WTC11 (cell line): Measurements from ENCODE around the gene AGPS. TPM values are rescaled to one million over a fixed set of nuclear protein-coding genes. Genes with fewer than 3 reads are reported as not detected.

Source experiments
- ATAC-seq: fragments of 200-7000 bp; cut with Tn5 transposase; 2 replicates; pipeline ENCODE4 v1.10.0; 2021; ENCODE audit warnings: mild to moderate bottlenecking, moderate library complexity
- CTCF ChIA-PET: fragments of 300-600 bp; sonication (Branson Sonifier 250); formaldehyde crosslinking; loops from one replicate; lab custom pipeline; 2021; ENCODE audit warnings: antibody characterized with exemption; lab: Charles Lee
- POLR2A ChIA-PET: fragments of 350-600 bp; sonication (Branson Sonifier 250); formaldehyde crosslinking; loops from one replicate; lab custom pipeline; 2021; ENCODE audit warnings: antibody characterized with exemption; lab: Charles Lee
- DNase-seq: peaks from one replicate; pipeline ENCODE4 v3.0.0; 2021; ENCODE audit warnings: low spot score
- H3K27ac Mint-ChIP-seq: 2 replicates; pipeline ENCODE4 v1.8.0; 2021; ENCODE audit warnings: mixed read lengths
- H3K27me3 Mint-ChIP-seq: 2 replicates; pipeline ENCODE4 v1.8.0; 2021; ENCODE audit warnings: low read depth, mild to moderate bottlenecking, moderate library complexity, mixed read lengths
- H3K36me3 Mint-ChIP-seq: 2 replicates; pipeline ENCODE4 v1.8.0; 2021; ENCODE audit warnings: mixed read lengths
- H3K4me1 Mint-ChIP-seq: 2 replicates; pipeline ENCODE4 v1.8.0; 2022; ENCODE audit warnings: mixed read lengths
- H3K4me3 Mint-ChIP-seq: 2 replicates; pipeline ENCODE4 v1.8.0; 2021; ENCODE audit warnings: mild to moderate bottlenecking, moderate library complexity, mixed read lengths
- H3K9me3 Mint-ChIP-seq: 2 replicates; pipeline ENCODE4 v1.8.0; 2021; ENCODE audit warnings: mixed read lengths
- FOXP1 ChIP-seq: sonication (generic); formaldehyde crosslinking; IDR thresholded peaks from 2 replicates; pipeline ENCODE4 v1.8.0; 2022; ENCODE audit warnings: missing genetic modification reagents, mild to moderate bottlenecking, moderate library complexity, borderline replicate concordance
- HMGA2 ChIP-seq: fragments of 250-450 bp; sonication (Bioruptor Pico); IDR thresholded peaks from 2 replicates; pipeline ENCODE4 v1.4.0; 2021; ENCODE audit warnings: mild to moderate bottlenecking, moderate library complexity
- IRF2 ChIP-seq: sonication (generic); formaldehyde crosslinking; IDR thresholded peaks from 2 replicates; pipeline ENCODE4 v1.8.0; 2022; ENCODE audit warnings: low read depth, missing genetic modification reagents, borderline replicate concordance
- JAZF1 ChIP-seq: fragments of 250-450 bp; sonication (Bioruptor Pico); IDR thresholded peaks from 2 replicates; pipeline ENCODE4 v1.9.0; 2021; ENCODE audit warnings: moderate library complexity, mild to moderate bottlenecking, inconsistent platforms
- JUN ChIP-seq: sonication (generic); formaldehyde crosslinking; IDR thresholded peaks from 2 replicates; pipeline ENCODE4 v1.8.0; 2023; ENCODE audit warnings: mild to moderate bottlenecking, missing genetic modification reagents
- KAT7 ChIP-seq: sonication (generic); formaldehyde crosslinking; IDR thresholded peaks from 2 replicates; pipeline ENCODE4 v1.8.1; 2023; ENCODE audit warnings: missing genetic modification reagents, mild to moderate bottlenecking, borderline replicate concordance
- SMAD3 ChIP-seq: sonication (generic); formaldehyde crosslinking; IDR thresholded peaks from 2 replicates; pipeline ENCODE4 v1.8.0; 2022; ENCODE audit warnings: missing genetic modification reagents, mild to moderate bottlenecking, borderline replicate concordance
- TCF7 ChIP-seq: sonication (generic); formaldehyde crosslinking; IDR thresholded peaks from 2 replicates; pipeline ENCODE4 v1.8.0; 2022; ENCODE audit warnings: mild to moderate bottlenecking, low read depth, missing genetic modification reagents, moderate library complexity
- ZBTB21 ChIP-seq: sonication (generic); formaldehyde crosslinking; IDR thresholded peaks from 2 replicates; pipeline ENCODE4 v1.8.1; 2023; ENCODE audit warnings: mild to moderate bottlenecking, missing genetic modification reagents, borderline replicate concordance
- ZNF671 ChIP-seq: fragments of 250-450 bp; sonication (Bioruptor Pico); IDR thresholded peaks from 2 replicates; pipeline ENCODE4 v1.8.0; 2021; ENCODE audit warnings: mild to moderate bottlenecking
- total RNA-seq: library from RNA; stranded (reverse); gene quantifications from 3 replicates; pipeline ENCODE4 v1.2.3, GENCODE V29; 2021
- TF ChIP-seq, protein P1 (sequence below): fragments of 250-450 bp; sonication (Bioruptor Pico); IDR thresholded peaks from 2 replicates; pipeline ENCODE4 v1.9.0; 2021; ENCODE audit warnings: mild to moderate bottlenecking, borderline replicate concordance
- TF ChIP-seq, protein P2 (sequence below): sonication (generic); formaldehyde crosslinking; IDR thresholded peaks from 2 replicates; pipeline ENCODE4 v1.8.0; 2023; ENCODE audit warnings: missing genetic modification reagents
- TF ChIP-seq, protein P3 (sequence below): sonication (generic); formaldehyde crosslinking; IDR thresholded peaks from 2 replicates; pipeline ENCODE4 v1.8.1; 2023; ENCODE audit warnings: mild to moderate bottlenecking, missing genetic modification reagents, moderate library complexity
- TF ChIP-seq, protein P4 (sequence below): sonication (generic); formaldehyde crosslinking; IDR thresholded peaks from 2 replicates; pipeline ENCODE4 v1.8.0; 2022; ENCODE audit warnings: mild to moderate bottlenecking, missing genetic modification reagents
- TF ChIP-seq, protein P5 (sequence below): sonication (generic); formaldehyde crosslinking; IDR thresholded peaks from 2 replicates; pipeline ENCODE4 v1.8.1; 2023; ENCODE audit warnings: mild to moderate bottlenecking, missing genetic modification reagents, moderate library complexity
- TF ChIP-seq, protein P6 (sequence below): fragments of 250-450 bp; sonication (Bioruptor Pico); IDR thresholded peaks from 2 replicates; pipeline ENCODE4 v1.9.0; 2021; ENCODE audit warnings: mild to moderate bottlenecking
- TF ChIP-seq, protein P7 (sequence below): fragments of 250-450 bp; sonication (Bioruptor Pico); IDR thresholded peaks from 2 replicates; pipeline ENCODE4 v1.8.0; 2021; ENCODE audit warnings: mild to moderate bottlenecking
- TF ChIP-seq, protein P8 (sequence below): sonication (generic); formaldehyde crosslinking; IDR thresholded peaks from 2 replicates; pipeline ENCODE4 v1.8.0; 2023; ENCODE audit warnings: mild to moderate bottlenecking, missing genetic modification reagents
- TF ChIP-seq, protein P9 (sequence below): sonication (generic); formaldehyde crosslinking; IDR thresholded peaks from 2 replicates; pipeline ENCODE4 v1.8.0; 2022; ENCODE audit warnings: mild to moderate bottlenecking, missing genetic modification reagents

Gene AGPS
- total RNA-seq, 1 experiment from 2014 or later = 60.8 TPM

DNA sequence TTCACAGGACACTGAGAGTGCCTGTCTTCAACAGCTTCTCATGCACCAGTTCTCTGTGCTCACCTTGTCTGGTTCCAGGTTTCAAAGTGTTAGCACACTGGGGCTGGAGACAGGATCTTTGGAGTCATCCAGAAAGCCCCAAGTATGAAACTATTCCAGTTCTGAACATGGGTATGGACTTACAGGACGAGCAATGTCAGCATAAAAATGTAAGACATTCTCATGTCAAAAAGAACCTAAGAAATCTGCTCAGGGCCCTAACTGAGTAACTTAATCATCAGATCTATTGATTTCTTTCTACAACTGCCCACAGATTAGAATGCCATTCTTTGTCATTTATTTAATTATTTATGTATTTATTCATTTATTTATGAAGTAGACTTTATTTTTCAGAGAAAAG is 184.5 kb downstream of the AGPS start (continued):
- TF ChIP-seq, protein P1, sequence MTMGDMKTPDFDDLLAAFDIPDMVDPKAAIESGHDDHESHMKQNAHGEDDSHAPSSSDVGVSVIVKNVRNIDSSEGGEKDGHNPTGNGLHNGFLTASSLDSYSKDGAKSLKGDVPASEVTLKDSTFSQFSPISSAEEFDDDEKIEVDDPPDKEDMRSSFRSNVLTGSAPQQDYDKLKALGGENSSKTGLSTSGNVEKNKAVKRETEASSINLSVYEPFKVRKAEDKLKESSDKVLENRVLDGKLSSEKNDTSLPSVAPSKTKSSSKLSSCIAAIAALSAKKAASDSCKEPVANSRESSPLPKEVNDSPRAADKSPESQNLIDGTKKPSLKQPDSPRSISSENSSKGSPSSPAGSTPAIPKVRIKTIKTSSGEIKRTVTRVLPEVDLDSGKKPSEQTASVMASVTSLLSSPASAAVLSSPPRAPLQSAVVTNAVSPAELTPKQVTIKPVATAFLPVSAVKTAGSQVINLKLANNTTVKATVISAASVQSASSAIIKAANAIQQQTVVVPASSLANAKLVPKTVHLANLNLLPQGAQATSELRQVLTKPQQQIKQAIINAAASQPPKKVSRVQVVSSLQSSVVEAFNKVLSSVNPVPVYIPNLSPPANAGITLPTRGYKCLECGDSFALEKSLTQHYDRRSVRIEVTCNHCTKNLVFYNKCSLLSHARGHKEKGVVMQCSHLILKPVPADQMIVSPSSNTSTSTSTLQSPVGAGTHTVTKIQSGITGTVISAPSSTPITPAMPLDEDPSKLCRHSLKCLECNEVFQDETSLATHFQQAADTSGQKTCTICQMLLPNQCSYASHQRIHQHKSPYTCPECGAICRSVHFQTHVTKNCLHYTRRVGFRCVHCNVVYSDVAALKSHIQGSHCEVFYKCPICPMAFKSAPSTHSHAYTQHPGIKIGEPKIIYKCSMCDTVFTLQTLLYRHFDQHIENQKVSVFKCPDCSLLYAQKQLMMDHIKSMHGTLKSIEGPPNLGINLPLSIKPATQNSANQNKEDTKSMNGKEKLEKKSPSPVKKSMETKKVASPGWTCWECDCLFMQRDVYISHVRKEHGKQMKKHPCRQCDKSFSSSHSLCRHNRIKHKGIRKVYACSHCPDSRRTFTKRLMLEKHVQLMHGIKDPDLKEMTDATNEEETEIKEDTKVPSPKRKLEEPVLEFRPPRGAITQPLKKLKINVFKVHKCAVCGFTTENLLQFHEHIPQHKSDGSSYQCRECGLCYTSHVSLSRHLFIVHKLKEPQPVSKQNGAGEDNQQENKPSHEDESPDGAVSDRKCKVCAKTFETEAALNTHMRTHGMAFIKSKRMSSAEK (CRISPR knock-in tag) = no peak
- no peak for TF ChIP-seq HMGA2 (CRISPR knock-in tag)

DNA sequence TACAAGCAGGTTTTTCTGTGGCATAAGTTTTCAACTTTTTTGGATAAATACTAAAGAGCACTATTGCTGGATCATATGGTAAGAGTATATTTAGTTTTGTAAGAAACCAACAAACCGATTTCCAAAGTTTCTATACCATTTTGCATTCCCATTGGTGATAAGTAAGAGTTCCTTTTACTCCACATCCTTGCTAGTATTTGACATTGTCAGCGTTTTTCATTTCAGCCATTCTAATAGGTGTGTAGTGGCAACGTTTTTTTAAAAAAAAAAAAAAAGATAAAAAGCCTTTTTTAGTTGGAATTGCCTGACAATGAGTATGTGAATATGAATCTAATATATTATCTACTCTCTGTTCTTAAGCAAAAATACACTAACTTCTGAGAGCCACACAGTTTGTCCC is 185.9 kb downstream of the AGPS start:
- Mint-ChIP-seq H3K4me1 (no peaks in the 10 kb centered on the region), H3K36me3 (no peaks in the 10 kb centered on the region), H3K27me3 (no peaks in the 10 kb centered on the region; the same call in 1 of the 2 replicates), H3K4me3 (no peak overlapping the region), H3K9me3 (peaks cover 4% of the 10 kb centered on the region; the same call in 1 of the 2 replicates), H3K27ac (no peak overlapping the region)
- TF ChIP-seq, protein P2, sequence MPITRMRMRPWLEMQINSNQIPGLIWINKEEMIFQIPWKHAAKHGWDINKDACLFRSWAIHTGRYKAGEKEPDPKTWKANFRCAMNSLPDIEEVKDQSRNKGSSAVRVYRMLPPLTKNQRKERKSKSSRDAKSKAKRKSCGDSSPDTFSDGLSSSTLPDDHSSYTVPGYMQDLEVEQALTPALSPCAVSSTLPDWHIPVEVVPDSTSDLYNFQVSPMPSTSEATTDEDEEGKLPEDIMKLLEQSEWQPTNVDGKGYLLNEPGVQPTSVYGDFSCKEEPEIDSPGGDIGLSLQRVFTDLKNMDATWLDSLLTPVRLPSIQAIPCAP (CRISPR knock-in tag) = no peak
- TF ChIP-seq JAZF1 (no peak), JUN (CRISPR knock-in tag) (no peak), ZBTB21 (CRISPR knock-in tag) (no peak), ZNF671 (CRISPR knock-in tag) (no peak), IRF2 (CRISPR knock-in tag) (no peak), SMAD3 (CRISPR knock-in tag) (no peak), KAT7 (no peak), FOXP1 (CRISPR knock-in tag) (no peak), TCF7 (CRISPR knock-in tag) (no peak)
- TF ChIP-seq, protein P3, sequence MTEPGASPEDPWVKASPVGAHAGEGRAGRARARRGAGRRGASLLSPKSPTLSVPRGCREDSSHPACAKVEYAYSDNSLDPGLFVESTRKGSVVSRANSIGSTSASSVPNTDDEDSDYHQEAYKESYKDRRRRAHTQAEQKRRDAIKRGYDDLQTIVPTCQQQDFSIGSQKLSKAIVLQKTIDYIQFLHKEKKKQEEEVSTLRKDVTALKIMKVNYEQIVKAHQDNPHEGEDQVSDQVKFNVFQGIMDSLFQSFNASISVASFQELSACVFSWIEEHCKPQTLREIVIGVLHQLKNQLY (CRISPR knock-in tag) = no peak
- TF ChIP-seq, protein P4, sequence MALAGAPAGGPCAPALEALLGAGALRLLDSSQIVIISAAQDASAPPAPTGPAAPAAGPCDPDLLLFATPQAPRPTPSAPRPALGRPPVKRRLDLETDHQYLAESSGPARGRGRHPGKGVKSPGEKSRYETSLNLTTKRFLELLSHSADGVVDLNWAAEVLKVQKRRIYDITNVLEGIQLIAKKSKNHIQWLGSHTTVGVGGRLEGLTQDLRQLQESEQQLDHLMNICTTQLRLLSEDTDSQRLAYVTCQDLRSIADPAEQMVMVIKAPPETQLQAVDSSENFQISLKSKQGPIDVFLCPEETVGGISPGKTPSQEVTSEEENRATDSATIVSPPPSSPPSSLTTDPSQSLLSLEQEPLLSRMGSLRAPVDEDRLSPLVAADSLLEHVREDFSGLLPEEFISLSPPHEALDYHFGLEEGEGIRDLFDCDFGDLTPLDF = no peak
- TF ChIP-seq, protein P5, sequence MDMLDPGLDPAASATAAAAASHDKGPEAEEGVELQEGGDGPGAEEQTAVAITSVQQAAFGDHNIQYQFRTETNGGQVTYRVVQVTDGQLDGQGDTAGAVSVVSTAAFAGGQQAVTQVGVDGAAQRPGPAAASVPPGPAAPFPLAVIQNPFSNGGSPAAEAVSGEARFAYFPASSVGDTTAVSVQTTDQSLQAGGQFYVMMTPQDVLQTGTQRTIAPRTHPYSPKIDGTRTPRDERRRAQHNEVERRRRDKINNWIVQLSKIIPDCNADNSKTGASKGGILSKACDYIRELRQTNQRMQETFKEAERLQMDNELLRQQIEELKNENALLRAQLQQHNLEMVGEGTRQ (CRISPR knock-in tag) = no peak
- TF ChIP-seq, protein P6, sequence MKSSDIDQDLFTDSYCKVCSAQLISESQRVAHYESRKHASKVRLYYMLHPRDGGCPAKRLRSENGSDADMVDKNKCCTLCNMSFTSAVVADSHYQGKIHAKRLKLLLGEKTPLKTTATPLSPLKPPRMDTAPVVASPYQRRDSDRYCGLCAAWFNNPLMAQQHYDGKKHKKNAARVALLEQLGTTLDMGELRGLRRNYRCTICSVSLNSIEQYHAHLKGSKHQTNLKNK (CRISPR knock-in tag) = no peak
- TF ChIP-seq, protein P7, sequence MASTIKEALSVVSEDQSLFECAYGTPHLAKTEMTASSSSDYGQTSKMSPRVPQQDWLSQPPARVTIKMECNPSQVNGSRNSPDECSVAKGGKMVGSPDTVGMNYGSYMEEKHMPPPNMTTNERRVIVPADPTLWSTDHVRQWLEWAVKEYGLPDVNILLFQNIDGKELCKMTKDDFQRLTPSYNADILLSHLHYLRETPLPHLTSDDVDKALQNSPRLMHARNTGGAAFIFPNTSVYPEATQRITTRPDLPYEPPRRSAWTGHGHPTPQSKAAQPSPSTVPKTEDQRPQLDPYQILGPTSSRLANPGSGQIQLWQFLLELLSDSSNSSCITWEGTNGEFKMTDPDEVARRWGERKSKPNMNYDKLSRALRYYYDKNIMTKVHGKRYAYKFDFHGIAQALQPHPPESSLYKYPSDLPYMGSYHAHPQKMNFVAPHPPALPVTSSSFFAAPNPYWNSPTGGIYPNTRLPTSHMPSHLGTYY = no peak
- TF ChIP-seq, protein P8, sequence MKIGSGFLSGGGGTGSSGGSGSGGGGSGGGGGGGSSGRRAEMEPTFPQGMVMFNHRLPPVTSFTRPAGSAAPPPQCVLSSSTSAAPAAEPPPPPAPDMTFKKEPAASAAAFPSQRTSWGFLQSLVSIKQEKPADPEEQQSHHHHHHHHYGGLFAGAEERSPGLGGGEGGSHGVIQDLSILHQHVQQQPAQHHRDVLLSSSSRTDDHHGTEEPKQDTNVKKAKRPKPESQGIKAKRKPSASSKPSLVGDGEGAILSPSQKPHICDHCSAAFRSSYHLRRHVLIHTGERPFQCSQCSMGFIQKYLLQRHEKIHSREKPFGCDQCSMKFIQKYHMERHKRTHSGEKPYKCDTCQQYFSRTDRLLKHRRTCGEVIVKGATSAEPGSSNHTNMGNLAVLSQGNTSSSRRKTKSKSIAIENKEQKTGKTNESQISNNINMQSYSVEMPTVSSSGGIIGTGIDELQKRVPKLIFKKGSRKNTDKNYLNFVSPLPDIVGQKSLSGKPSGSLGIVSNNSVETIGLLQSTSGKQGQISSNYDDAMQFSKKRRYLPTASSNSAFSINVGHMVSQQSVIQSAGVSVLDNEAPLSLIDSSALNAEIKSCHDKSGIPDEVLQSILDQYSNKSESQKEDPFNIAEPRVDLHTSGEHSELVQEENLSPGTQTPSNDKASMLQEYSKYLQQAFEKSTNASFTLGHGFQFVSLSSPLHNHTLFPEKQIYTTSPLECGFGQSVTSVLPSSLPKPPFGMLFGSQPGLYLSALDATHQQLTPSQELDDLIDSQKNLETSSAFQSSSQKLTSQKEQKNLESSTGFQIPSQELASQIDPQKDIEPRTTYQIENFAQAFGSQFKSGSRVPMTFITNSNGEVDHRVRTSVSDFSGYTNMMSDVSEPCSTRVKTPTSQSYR (CRISPR knock-in tag) = no peak
- TF ChIP-seq, protein P9, sequence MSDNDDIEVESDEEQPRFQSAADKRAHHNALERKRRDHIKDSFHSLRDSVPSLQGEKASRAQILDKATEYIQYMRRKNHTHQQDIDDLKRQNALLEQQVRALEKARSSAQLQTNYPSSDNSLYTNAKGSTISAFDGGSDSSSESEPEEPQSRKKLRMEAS = no peak
- no peak for DNase-seq
- POLR2A ChIA-PET = no interaction called here
- ATAC-seq = no peak
- CTCF ChIA-PET = no interaction called here
